GM23338 (cell line): Measurements from ENCODE around the gene TMEM218. TPM values are rescaled to one million over a fixed set of nuclear protein-coding genes. Genes with fewer than 3 reads are reported as not detected.
A peak's percentile ranks its signal among the peaks of the same experiment; 100 is the strongest.

Experiments used
- ATAC-seq: fragments of 200-7000 bp; cut with Tn5 transposase; 3 replicates; pipeline ENCODE4 v1.9.1; 2020
- DNase-seq: peaks from one replicate; pipeline ENCODE4 v3.0.0-alpha.2; 2015; ENCODE audit warnings: low spot score
- H2AFZ ChIP-seq: fragments of 200-600 bp; sonication (generic); 2 replicates; pipeline ENCODE4 v1.8.0; 2016; ENCODE audit warnings: antibody characterized with exemption, mild to moderate bottlenecking, moderate library complexity
- H3F3A ChIP-seq: fragments of 200-600 bp; sonication (generic); replicated peaks from 2 replicates; pipeline ENCODE4 v1.8.0; 2017; ENCODE audit warnings: antibody characterized with exemption, mixed run types, low read depth
- H3K27ac ChIP-seq: fragments of 200-600 bp; sonication (generic); 2 replicates; pipeline ENCODE4 v1.6.1; 2016; ENCODE audit warnings: low read depth
- H3K27me3 ChIP-seq: fragments of 200-600 bp; sonication (generic); 2 replicates; pipeline ENCODE4 v1.8.0; 2016; ENCODE audit warnings: mild to moderate bottlenecking, mixed run types, moderate library complexity; ENCODE audit not compliant: insufficient read depth
- H3K36me3 ChIP-seq: fragments of 200-600 bp; sonication (generic); 2 replicates; pipeline ENCODE4 v1.8.0; 2016; ENCODE audit warnings: mild to moderate bottlenecking; ENCODE audit not compliant: insufficient read depth
- H3K4me1 ChIP-seq: fragments of 200-600 bp; sonication (generic); 2 replicates; pipeline ENCODE4 v1.8.0; 2016; ENCODE audit warnings: mild to moderate bottlenecking, moderate library complexity; ENCODE audit not compliant: insufficient read depth
- H3K4me2 ChIP-seq: fragments of 200-600 bp; sonication (generic); 2 replicates; pipeline ENCODE4 v1.7.1; 2017; ENCODE audit warnings: mixed run types
- H3K4me3 ChIP-seq: fragments of 200-600 bp; sonication (generic); 2 replicates; pipeline ENCODE4 v1.6.1; 2016; ENCODE audit warnings: mixed run types
- H3K79me2 ChIP-seq: fragments of 200-600 bp; sonication (generic); replicated peaks from 2 replicates; pipeline ENCODE4 v1.8.0; 2017; ENCODE audit warnings: mild to moderate bottlenecking; ENCODE audit not compliant: insufficient read depth
- H3K9me2 ChIP-seq: fragments of 200-600 bp; sonication (generic); 2 replicates; pipeline ENCODE4 v1.8.0; 2017; ENCODE audit not compliant: insufficient read depth
- H4K20me1 ChIP-seq: fragments of 200-600 bp; sonication (generic); replicated peaks from 2 replicates; pipeline ENCODE4 v1.8.0; 2017; ENCODE audit warnings: mild to moderate bottlenecking; ENCODE audit not compliant: insufficient read depth
- H3K27ac Mint-ChIP-seq: 2 replicates; pipeline ENCODE4 v1.8.0; 2020; ENCODE audit warnings: inconsistent platforms, mild to moderate bottlenecking, moderate library complexity, mixed read lengths
- H3K27me3 Mint-ChIP-seq: 3 replicates; pipeline ENCODE4 v1.8.0; 2022; ENCODE audit warnings: low read depth, mild to moderate bottlenecking, moderate library complexity, mixed read lengths, inconsistent platforms; ENCODE audit not compliant: insufficient read depth, poor library complexity
- H3K36me3 Mint-ChIP-seq: 3 replicates; pipeline ENCODE4 v1.8.0; 2021; ENCODE audit warnings: low read depth, mild to moderate bottlenecking, inconsistent platforms, moderate library complexity, mixed read lengths
- H3K4me1 Mint-ChIP-seq: 3 replicates; pipeline ENCODE4 v1.8.0; 2020; ENCODE audit warnings: mild to moderate bottlenecking, inconsistent platforms, mixed read lengths
- H3K4me3 Mint-ChIP-seq: 3 replicates; pipeline ENCODE4 v1.8.0; 2021; ENCODE audit warnings: moderate library complexity, mild to moderate bottlenecking, inconsistent platforms, mixed read lengths
- H3K9me3 Mint-ChIP-seq: 3 replicates; pipeline ENCODE4 v1.8.0; 2020; ENCODE audit warnings: moderate library complexity, mild to moderate bottlenecking, inconsistent platforms, mixed read lengths
- CREB1 ChIP-seq: fragments of 250-450 bp; sonication (Bioruptor Pico); IDR thresholded peaks from 2 replicates; pipeline ENCODE4 v1.5.0; 2020; ENCODE audit warnings: low read depth, mild to moderate bottlenecking, moderate library complexity
- EZH2 ChIP-seq: fragments of 200-600 bp; sonication (generic); IDR thresholded peaks from one replicate; pipeline ENCODE4 v1.8.0; 2017; ENCODE audit warnings: antibody characterized with exemption, mild to moderate bottlenecking, low read depth; ENCODE audit not compliant: unreplicated experiment
- EZH2phosphoT487 ChIP-seq: fragments of 200-600 bp; sonication (generic); IDR thresholded peaks from one replicate; pipeline ENCODE4 v1.8.1; 2018; ENCODE audit warnings: antibody characterized with exemption; ENCODE audit not compliant: unreplicated experiment
- JUNB ChIP-seq: IDR thresholded peaks from one replicate; pipeline ENCODE4 v1.6.1; 2016; ENCODE audit warnings: antibody characterized with exemption; ENCODE audit not compliant: unreplicated experiment
- NANOG ChIP-seq: IDR thresholded peaks from 2 replicates; pipeline ENCODE4 v1.6.1; 2016; ENCODE audit warnings: antibody characterized with exemption, borderline replicate concordance
- POLR2AphosphoS5 ChIP-seq: IDR thresholded peaks from 2 replicates; pipeline ENCODE4 v1.6.1; 2016; ENCODE audit warnings: antibody characterized with exemption, low read depth
- STAT1 ChIP-seq: IDR thresholded peaks from one replicate; pipeline ENCODE4 v1.6.1; 2016; ENCODE audit warnings: antibody characterized with exemption; ENCODE audit not compliant: unreplicated experiment
- ZNF114 ChIP-seq: fragments of 250-450 bp; sonication (Bioruptor Pico); IDR thresholded peaks from 2 replicates; pipeline ENCODE4 v1.5.0; 2020; ENCODE audit warnings: mild to moderate bottlenecking, moderate library complexity
- ZNF331 ChIP-seq: fragments of 250-450 bp; sonication (Bioruptor Pico); IDR thresholded peaks from 2 replicates; pipeline ENCODE4 v1.5.0; 2020; ENCODE audit warnings: low read depth, mild to moderate bottlenecking, moderate library complexity
- polyA plus RNA-seq: library from polyadenylated mRNA; unstranded; fragments of >200 nt; fragmentation: Nextera tagmentation; extraction: Ambion mirVana; gene quantifications from 2 replicates; pipeline ENCODE4 v1.2.1, GENCODE V29; 2016
- total RNA-seq: library from RNA; depleted of rRNA; stranded (reverse); fragments of >200 nt; shearing (Covaris generic); gene quantifications from 2 replicates; pipeline ENCODE4 v1.2.3, GENCODE V29; 2014
- TF ChIP-seq, protein P1 (sequence below), 2 experiments: fragments of 200-600 bp in 1 of 2; sonication (generic) in 1 of 2; conservative IDR thresholded peaks; 2 replicates each; pipeline versions ENCODE4 v1.5.1 to v1.6.1; 2016 to 2017; ENCODE audit warnings: antibody characterized with exemption in 2 of 2, low read depth in 2 of 2, mild to moderate bottlenecking in 2 of 2, moderate library complexity in 1 of 2
- TF ChIP-seq, protein P2 (sequence below): IDR thresholded peaks from one replicate; pipeline ENCODE4 v1.6.1; 2018; ENCODE audit warnings: antibody characterized with exemption; ENCODE audit not compliant: unreplicated experiment
- TF ChIP-seq, protein P3 (sequence below): IDR thresholded peaks from 2 replicates; pipeline ENCODE4 v1.6.1; 2016; ENCODE audit warnings: antibody characterized with exemption

TMEM218 gene
- total and polyA plus RNA-seq, 2 experiments from 2014 or later: 23.7 to 24.2 TPM

DNA sequence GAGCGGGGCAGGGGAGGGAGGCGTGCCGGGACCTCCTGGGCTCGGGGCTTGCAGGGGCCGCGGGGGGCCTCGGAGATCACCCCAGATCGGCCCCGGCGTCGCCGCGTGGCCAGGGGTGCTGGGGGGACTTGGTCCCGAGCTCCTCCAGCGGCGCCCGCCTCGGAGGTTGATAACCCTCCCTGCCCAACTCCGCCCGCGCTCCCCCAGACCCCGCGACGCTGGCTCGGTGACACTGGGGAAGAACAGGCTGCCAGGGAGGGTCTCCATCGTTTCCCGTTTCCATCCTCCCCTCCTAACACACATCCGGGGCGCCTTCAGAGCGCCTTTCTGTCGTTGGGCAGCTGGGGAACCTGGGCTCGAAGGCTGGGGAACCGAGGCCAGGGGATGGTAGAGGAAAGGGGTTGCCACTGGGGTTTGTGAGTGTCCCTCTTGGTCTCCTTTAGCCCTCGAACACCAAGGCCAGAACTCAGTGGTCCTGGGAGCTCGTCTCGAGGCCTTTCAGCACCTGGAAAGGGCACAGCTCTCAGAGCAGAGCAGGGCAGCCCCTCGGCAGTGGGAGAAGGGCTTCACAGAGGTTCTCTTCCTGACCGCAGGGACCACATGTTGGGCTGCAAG lies 47.9 kb downstream of the TMEM218 start (continued):
- TF ChIP-seq ZNF331 (CRISPR knock-in tag) (no peak), POLR2AphosphoS5 (no peak), STAT1 (no peak), CREB1 (CRISPR knock-in tag) (no peak)
- TF ChIP-seq, protein P1, sequence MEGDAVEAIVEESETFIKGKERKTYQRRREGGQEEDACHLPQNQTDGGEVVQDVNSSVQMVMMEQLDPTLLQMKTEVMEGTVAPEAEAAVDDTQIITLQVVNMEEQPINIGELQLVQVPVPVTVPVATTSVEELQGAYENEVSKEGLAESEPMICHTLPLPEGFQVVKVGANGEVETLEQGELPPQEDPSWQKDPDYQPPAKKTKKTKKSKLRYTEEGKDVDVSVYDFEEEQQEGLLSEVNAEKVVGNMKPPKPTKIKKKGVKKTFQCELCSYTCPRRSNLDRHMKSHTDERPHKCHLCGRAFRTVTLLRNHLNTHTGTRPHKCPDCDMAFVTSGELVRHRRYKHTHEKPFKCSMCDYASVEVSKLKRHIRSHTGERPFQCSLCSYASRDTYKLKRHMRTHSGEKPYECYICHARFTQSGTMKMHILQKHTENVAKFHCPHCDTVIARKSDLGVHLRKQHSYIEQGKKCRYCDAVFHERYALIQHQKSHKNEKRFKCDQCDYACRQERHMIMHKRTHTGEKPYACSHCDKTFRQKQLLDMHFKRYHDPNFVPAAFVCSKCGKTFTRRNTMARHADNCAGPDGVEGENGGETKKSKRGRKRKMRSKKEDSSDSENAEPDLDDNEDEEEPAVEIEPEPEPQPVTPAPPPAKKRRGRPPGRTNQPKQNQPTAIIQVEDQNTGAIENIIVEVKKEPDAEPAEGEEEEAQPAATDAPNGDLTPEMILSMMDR (conservative IDR thresholded peaks at IDR 0.05; ENCODE audit: low read depth in 2 of 2): no peak

DNA sequence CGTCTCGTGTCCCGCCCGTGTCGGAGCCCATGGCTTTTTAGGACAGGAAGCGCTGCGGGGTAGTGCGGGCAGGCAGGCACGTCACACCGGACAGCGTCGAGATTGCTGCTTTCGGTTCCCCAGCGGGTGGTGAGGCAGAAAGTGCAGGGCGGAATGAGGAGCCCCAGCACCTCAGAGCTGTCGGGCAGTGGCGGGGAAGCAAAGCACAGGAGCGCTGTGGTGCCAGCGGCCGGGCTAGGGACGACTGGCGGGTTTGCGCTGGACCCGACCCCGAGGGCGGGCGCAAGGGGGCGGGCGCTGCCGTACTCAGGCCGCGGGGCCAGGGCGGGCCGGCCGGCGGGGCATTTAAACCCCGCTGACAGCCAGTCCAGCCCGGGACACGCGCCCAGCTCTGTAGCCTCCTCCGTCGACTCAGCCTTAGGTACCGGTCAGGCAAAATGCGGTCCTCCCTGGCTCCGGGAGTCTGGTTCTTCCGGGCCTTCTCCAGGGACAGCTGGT lies 48.4 kb downstream of the TMEM218 start, which contains the start of gene SLC37A2:
TSS of gene SLC37A2 (plus strand) at position 375 of the 498 bp plus-strand sequence. CDS start at position 438, 63 bp downstream.
- no peak within 1 kb of the TSS for H3K27ac Mint-ChIP-seq
- H3K9me3 Mint-ChIP-seq: no peaks in the 10 kb centered on the region
- ATAC-seq (peak; percentile 92), DNase-seq (peak; percentile 80)
- H3K27me3 Mint-ChIP-seq: peaks cover 31% of the 10 kb centered on the region
- Histone ChIP-seq H3F3A (no peaks in the 10 kb centered on the region), H3K79me2 (no peaks in the 10 kb centered on the region), H3K27me3 (peaks cover 63% of the 10 kb centered on the region), H4K20me1 (no peaks in the 10 kb centered on the region), H2AFZ (peak within 1 kb of the TSS; percentile 98), H3K27ac (no peak within 1 kb of the TSS), H3K9me2 (no peaks in the 10 kb centered on the region), H3K4me3 (peak within 1 kb of the TSS; percentile 90), H3K4me2 (peak within 1 kb of the TSS; percentile 82), H3K4me1 (peaks cover 6% of the 10 kb centered on the region; the same call in 1 of the 2 replicates), H3K36me3 (no peaks in the 10 kb centered on the region)
- no peaks in the 10 kb centered on the region for H3K36me3 Mint-ChIP-seq
- peak within 1 kb of the TSS; percentile 86 for H3K4me3 Mint-ChIP-seq
- peaks cover 9% of the 10 kb centered on the region; the same call in 1 of the 3 replicates for H3K4me1 Mint-ChIP-seq
- TF ChIP-seq ZNF331 (CRISPR knock-in tag) (no peak), EZH2phosphoT487 (no peak), STAT1 (no peak), CREB1 (CRISPR knock-in tag) (no peak), JUNB (no peak), ZNF114 (CRISPR knock-in tag) (no peak), EZH2 (peak; percentile 18), NANOG (no peak)
- TF ChIP-seq, protein P2, sequence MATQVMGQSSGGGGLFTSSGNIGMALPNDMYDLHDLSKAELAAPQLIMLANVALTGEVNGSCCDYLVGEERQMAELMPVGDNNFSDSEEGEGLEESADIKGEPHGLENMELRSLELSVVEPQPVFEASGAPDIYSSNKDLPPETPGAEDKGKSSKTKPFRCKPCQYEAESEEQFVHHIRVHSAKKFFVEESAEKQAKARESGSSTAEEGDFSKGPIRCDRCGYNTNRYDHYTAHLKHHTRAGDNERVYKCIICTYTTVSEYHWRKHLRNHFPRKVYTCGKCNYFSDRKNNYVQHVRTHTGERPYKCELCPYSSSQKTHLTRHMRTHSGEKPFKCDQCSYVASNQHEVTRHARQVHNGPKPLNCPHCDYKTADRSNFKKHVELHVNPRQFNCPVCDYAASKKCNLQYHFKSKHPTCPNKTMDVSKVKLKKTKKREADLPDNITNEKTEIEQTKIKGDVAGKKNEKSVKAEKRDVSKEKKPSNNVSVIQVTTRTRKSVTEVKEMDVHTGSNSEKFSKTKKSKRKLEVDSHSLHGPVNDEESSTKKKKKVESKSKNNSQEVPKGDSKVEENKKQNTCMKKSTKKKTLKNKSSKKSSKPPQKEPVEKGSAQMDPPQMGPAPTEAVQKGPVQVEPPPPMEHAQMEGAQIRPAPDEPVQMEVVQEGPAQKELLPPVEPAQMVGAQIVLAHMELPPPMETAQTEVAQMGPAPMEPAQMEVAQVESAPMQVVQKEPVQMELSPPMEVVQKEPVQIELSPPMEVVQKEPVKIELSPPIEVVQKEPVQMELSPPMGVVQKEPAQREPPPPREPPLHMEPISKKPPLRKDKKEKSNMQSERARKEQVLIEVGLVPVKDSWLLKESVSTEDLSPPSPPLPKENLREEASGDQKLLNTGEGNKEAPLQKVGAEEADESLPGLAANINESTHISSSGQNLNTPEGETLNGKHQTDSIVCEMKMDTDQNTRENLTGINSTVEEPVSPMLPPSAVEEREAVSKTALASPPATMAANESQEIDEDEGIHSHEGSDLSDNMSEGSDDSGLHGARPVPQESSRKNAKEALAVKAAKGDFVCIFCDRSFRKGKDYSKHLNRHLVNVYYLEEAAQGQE: no peak
- TF ChIP-seq, protein P1 (conservative IDR thresholded peaks at IDR 0.05; ENCODE audit: low read depth in 2 of 2): peak in 1 of 2 experiments; percentile 28; a peak in 2 of 4 replicates
- TF ChIP-seq, protein P3, sequence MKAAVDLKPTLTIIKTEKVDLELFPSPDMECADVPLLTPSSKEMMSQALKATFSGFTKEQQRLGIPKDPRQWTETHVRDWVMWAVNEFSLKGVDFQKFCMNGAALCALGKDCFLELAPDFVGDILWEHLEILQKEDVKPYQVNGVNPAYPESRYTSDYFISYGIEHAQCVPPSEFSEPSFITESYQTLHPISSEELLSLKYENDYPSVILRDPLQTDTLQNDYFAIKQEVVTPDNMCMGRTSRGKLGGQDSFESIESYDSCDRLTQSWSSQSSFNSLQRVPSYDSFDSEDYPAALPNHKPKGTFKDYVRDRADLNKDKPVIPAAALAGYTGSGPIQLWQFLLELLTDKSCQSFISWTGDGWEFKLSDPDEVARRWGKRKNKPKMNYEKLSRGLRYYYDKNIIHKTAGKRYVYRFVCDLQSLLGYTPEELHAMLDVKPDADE: no peak
